SK-N-SH (cell line): ENCODE data around the gene SLC45A1. TPM values are rescaled to one million over a fixed set of nuclear protein-coding genes. Genes with fewer than 3 reads are reported as not detected.

Experiments used
- CTCF ChIA-PET: fragments of 300-600, 350-600 bp; formaldehyde crosslinking; extraction: SDS; loops from one replicate; lab custom pipeline; 2021; lab: Yijun Ruan, JAX
- POLR2A ChIA-PET: fragments of 350-600 bp; sonication (Branson Sonifier 250); formaldehyde crosslinking; extraction: SDS; loops from one replicate; lab custom pipeline; 2020; ENCODE audit warnings: antibody characterized with exemption, inconsistent platforms; lab: Yijun Ruan, JAX
- DNase-seq: peaks from one replicate; pipeline ENCODE4 v3.0.0; 2012
- H2AFZ ChIP-seq: fragments of 200-600 bp; sonication (generic); 2 replicates; pipeline ENCODE4 v1.8.1; 2016; ENCODE audit warnings: antibody characterized with exemption, mild to moderate bottlenecking, low read depth
- H3F3A ChIP-seq: fragments of 200-600 bp; sonication (generic); replicated peaks from 2 replicates; pipeline ENCODE3; 2016; ENCODE audit warnings: antibody characterized with exemption, mild to moderate bottlenecking; ENCODE audit not compliant: insufficient read depth
- H3K27ac ChIP-seq, 2 experiments: fragments of 200-500 bp in 1 of 2; fragments of 200-600 bp in 1 of 2; sonication (Bioruptor generic) in 1 of 2; sonication (generic), shearing (Covaris generic) in 1 of 2; 2 replicates each; pipeline versions ENCODE4 v1.5.1 to v1.6.1; 2014 to 2016; ENCODE audit warnings: low read depth in 2 of 2, inconsistent platforms in 1 of 2, low read length in 1 of 2, mild to moderate bottlenecking in 1 of 2, mixed read lengths in 1 of 2
- H3K27me3 ChIP-seq: fragments of 200-600 bp; sonication (generic), shearing (Covaris generic); 2 replicates; pipeline ENCODE4 v1.6.1; 2016; ENCODE audit warnings: mixed run types; ENCODE audit not compliant: insufficient read depth
- H3K36me3 ChIP-seq, 2 experiments: fragments of 200-500 bp in 1 of 2; fragments of 200-600 bp in 1 of 2; sonication (Bioruptor generic) in 1 of 2; sonication (generic) in 1 of 2; replicated peaks in 1 of 2; 2 replicates each; pipeline versions ENCODE3 to v1.5.1; 2014 to 2016; ENCODE audit warnings: low read length in 1 of 2, mild to moderate bottlenecking in 1 of 2; ENCODE audit not compliant: insufficient read depth in 2 of 2, control insufficient read depth in 1 of 2
- H3K4me1 ChIP-seq, 2 experiments: fragments of 200-500 bp in 1 of 2; fragments of 200-600 bp in 1 of 2; sonication (Bioruptor generic) in 1 of 2; sonication (generic), shearing (Covaris generic) in 1 of 2; 2 replicates each; pipeline versions ENCODE4 v1.5.1 to v1.6.1; 2014 to 2016; ENCODE audit warnings: low read depth in 1 of 2, low read length in 1 of 2, mixed run types in 1 of 2; ENCODE audit not compliant: insufficient read depth in 2 of 2, control insufficient read depth in 1 of 2
- H3K4me2 ChIP-seq: fragments of 200-600 bp; sonication (generic), shearing (Covaris generic); 2 replicates; pipeline ENCODE4 v1.6.1; 2017; ENCODE audit warnings: mixed run types
- H3K4me3 ChIP-seq, 2 experiments: fragments of 200-500 bp in 1 of 2; fragments of 200-600 bp in 1 of 2; sonication (Bioruptor generic) in 1 of 2; sonication (generic), shearing (Covaris generic) in 1 of 2; 2 replicates each; pipeline versions ENCODE4 v1.5.1 to v1.8.1; 2014 to 2016; ENCODE audit warnings: low read depth in 2 of 2, inconsistent platforms in 1 of 2, low read length in 1 of 2, mild to moderate bottlenecking in 1 of 2, mixed read lengths in 1 of 2, moderate library complexity in 1 of 2
- H3K79me2 ChIP-seq: fragments of 200-600 bp; sonication (generic); 2 replicates; pipeline ENCODE4 v1.8.1; 2017; ENCODE audit warnings: mild to moderate bottlenecking; ENCODE audit not compliant: insufficient read depth
- H3K9ac ChIP-seq: fragments of 200-600 bp; sonication (generic); 2 replicates; pipeline ENCODE4 v1.6.1; 2017; ENCODE audit warnings: mixed run types
- H3K9me2 ChIP-seq: fragments of 200-600 bp; sonication (generic); 2 replicates; pipeline ENCODE4 v1.6.1; 2017; ENCODE audit warnings: mixed run types
- H3K9me3 ChIP-seq: fragments of 200-600 bp; sonication (generic); 2 replicates; pipeline ENCODE4 v1.6.1; 2017; ENCODE audit warnings: mixed run types, mild to moderate bottlenecking, moderate library complexity
- H4K20me1 ChIP-seq: fragments of 200-600 bp; sonication (generic); 2 replicates; pipeline ENCODE4 v1.6.1; 2017; ENCODE audit warnings: mild to moderate bottlenecking, mixed run types; ENCODE audit not compliant: insufficient read depth
- ELF1 ChIP-seq: IDR thresholded peaks from 2 replicates; pipeline ENCODE4 v1.4.0; 2012
- FOXM1 ChIP-seq: IDR thresholded peaks from 2 replicates; pipeline ENCODE4 v1.4.0; 2012; ENCODE audit warnings: low read depth, mild to moderate bottlenecking
- GABPA ChIP-seq: IDR thresholded peaks from 2 replicates; pipeline ENCODE4 v1.4.0; 2012; ENCODE audit warnings: low read depth, mild to moderate bottlenecking
- GATA2 ChIP-seq: sonication (generic); formaldehyde crosslinking; IDR thresholded peaks from 2 replicates; pipeline ENCODE4 v1.5.0; 2020; ENCODE audit warnings: mild to moderate bottlenecking, missing genetic modification reagents
- IRF3 ChIP-seq: fragments of 150-350 bp; IDR thresholded peaks from 2 replicates; pipeline ENCODE4 v1.6.1; 2016; ENCODE audit warnings: mild to moderate bottlenecking, low read depth, low read length
- JUND ChIP-seq: IDR thresholded peaks from 2 replicates; pipeline ENCODE4 v1.4.0; 2012
- MXI1 ChIP-seq: IDR thresholded peaks from 2 replicates; pipeline ENCODE4 v1.6.1; 2012; ENCODE audit warnings: mild to moderate bottlenecking, low read depth, low read length, improper control_type of control experiment
- NFIC ChIP-seq: IDR thresholded peaks from 2 replicates; pipeline ENCODE4 v1.4.0; 2012; ENCODE audit warnings: borderline replicate concordance
- NRF1 ChIP-seq: IDR thresholded peaks from 2 replicates; pipeline ENCODE4 v1.6.1; 2012; ENCODE audit warnings: low read depth, mild to moderate bottlenecking, low read length
- POLR2AphosphoS5 ChIP-seq: IDR thresholded peaks from 2 replicates; pipeline ENCODE4 v1.6.1; 2012; ENCODE audit warnings: low read depth, low read length
- RAD21 ChIP-seq: IDR thresholded peaks from 2 replicates; pipeline ENCODE4 v1.6.1; 2012; ENCODE audit warnings: mild to moderate bottlenecking, low read length
- REST ChIP-seq: IDR thresholded peaks from 2 replicates; pipeline ENCODE4 v1.6.1; 2012; ENCODE audit warnings: mild to moderate bottlenecking, low read depth, low read length, moderate library complexity
- RFX5 ChIP-seq: IDR thresholded peaks from 2 replicates; pipeline ENCODE4 v1.6.1; 2012; ENCODE audit warnings: mild to moderate bottlenecking, improper control_type of control experiment, low read length
- SMC3 ChIP-seq: IDR thresholded peaks from 2 replicates; pipeline ENCODE4 v1.6.1; 2012; ENCODE audit warnings: low read depth, low read length, improper control_type of control experiment
- USF2 ChIP-seq: fragments of 150-350 bp; IDR thresholded peaks from 2 replicates; pipeline ENCODE4 v1.6.1; 2017; ENCODE audit warnings: antibody characterized with exemption, low read length, low read depth, borderline replicate concordance
- YY1 ChIP-seq: IDR thresholded peaks from 2 replicates; pipeline ENCODE4 v1.4.0; 2012; ENCODE audit warnings: low read depth, mild to moderate bottlenecking
- WGBS: methylation state at CpG from one replicate; pipeline ENCODE4 v1.1.6; 2017; ENCODE audit warnings: low lambda C conversion rate; 5-methylcytosine and 5-hydroxymethylcytosine counted together
- polyA plus RNA-seq, 3 experiments: library from polyadenylated mRNA; depleted of rRNA; stranded (reverse); fragments of >200 nt; gene quantifications; 2 replicates each; pipeline ENCODE4 v1.2.3, GENCODE V29; 2012

Gene SLC45A1
- polyA plus RNA-seq, 1 of the 3 experiments (the other 2 are of a cell fraction): 2.5 TPM

GRCh38 chr1:8367571-8368194 is 49.8 kb downstream of the SLC45A1 start:
- H2AFZ ChIP-seq: no peak overlapping the region
- H3K9me2 ChIP-seq: no peaks in the 10 kb centered on the region
- DNase-seq: no peak
- no peak overlapping the region for H3K4me3 ChIP-seq
- H3K9ac ChIP-seq: no peak overlapping the region
- H3K27me3 ChIP-seq: no peaks in the 10 kb centered on the region
- H3K27ac ChIP-seq: no peak overlapping the region; a peak in 1 of 4 replicates
- peaks cover 3 to 35% of the 10 kb centered on the region in 2 experiments for H3K36me3 ChIP-seq
- WGBS: 93% methylated on average over 8 of the region's 8 CpGs
- peaks cover 24% of the 10 kb centered on the region; the same call in 1 of the 2 replicates for H4K20me1 ChIP-seq
- no peak overlapping the region for H3K4me2 ChIP-seq
- POLR2A ChIA-PET: interaction anchor here (0.5 kb wide), 1 partner anchor 490 kb away, joined by 3 read pairs; no protein-coding TSS in a partner anchor
- TF ChIP-seq IRF3 (no peak), REST (peak; percentile 44; the same call in 1 of the 2 replicates), MXI1 (no peak), POLR2AphosphoS5 (no peak), NFIC (no peak), GATA2 (CRISPR knock-in tag) (no peak), RFX5 (no peak), YY1 (no peak)
- H3K4me1 ChIP-seq: peaks cover 25 to 39% of the 10 kb centered on the region in 2 experiments; a peak in 3 of 4 replicates
- H3K79me2 ChIP-seq: peaks cover 44% of the 10 kb centered on the region; the same call in 1 of the 2 replicates
- H3K9me3 ChIP-seq: no peaks in the 10 kb centered on the region
- H3F3A ChIP-seq: peaks cover 9% of the 10 kb centered on the region
- CTCF ChIA-PET: interaction anchor here (1.0 kb wide), 1 partner anchor 393 kb away, joined by 3 read pairs; no protein-coding TSS in a partner anchor

- Histone ChIP-seq H3K9me3 (no peaks in the 10 kb centered on the region), H3K9ac (no peak overlapping the region)
- TF ChIP-seq POLR2AphosphoS5: no peak
- no peak for TF ChIP-seq REST
- no peak for TF ChIP-seq ELF1
- no peak for TF ChIP-seq GABPA
- TF ChIP-seq USF2: no peak
- no peak for TF ChIP-seq FOXM1
- no peak for TF ChIP-seq NRF1
- TF ChIP-seq JUND: no peak
- no peak for TF ChIP-seq SMC3
- no peak for TF ChIP-seq RAD21
- TF ChIP-seq NFIC: no peak
- no peak for TF ChIP-seq RFX5
- TF ChIP-seq, all 33 proteins: peak for 0
- H3K79me2 ChIP-seq: peaks cover 50% of the 10 kb centered on the region; the same call in 1 of the 2 replicates
- DNase-seq: no peak
- no peaks in the 10 kb centered on the region for H3K27me3 ChIP-seq
- H3K4me2 ChIP-seq: no peak overlapping the region
- ChIA-PET POLR2A (no interaction called here), CTCF (no interaction called here)
- WGBS: 94% methylated on average over 5 of the region's 5 CpGs
- no peaks in the 10 kb centered on the region for H3K9me2 ChIP-seq
- no peak overlapping the region for H3K27ac ChIP-seq
- peaks cover 3 to 21% of the 10 kb centered on the region in 2 experiments for H3K36me3 ChIP-seq
- H2AFZ ChIP-seq: no peak overlapping the region
- peaks cover 13% of the 10 kb centered on the region for H3F3A ChIP-seq
- no peak overlapping the region for H3K4me3 ChIP-seq
- peaks cover 39 to 54% of the 10 kb centered on the region in 2 experiments for H3K4me1 ChIP-seq
- H4K20me1 ChIP-seq: peaks cover 30% of the 10 kb centered on the region; the same call in 1 of the 2 replicates
Observed at GRCh38 chr1:8368956-8369639, 51.2 kb downstream of the SLC45A1 start.
